GM19372 (cell line): ENCODE results near the gene CACNG4.

ENCODE experiments used
- ATAC-seq: cut with Tn5 transposase; IDR thresholded peaks from one replicate; pipeline ENCODE4 v1.9.1; 2021; ENCODE audit warnings: mild to moderate bottlenecking, low read depth, moderate library complexity; ENCODE audit not compliant: unreplicated experiment

CACNG4 gene

DNA sequence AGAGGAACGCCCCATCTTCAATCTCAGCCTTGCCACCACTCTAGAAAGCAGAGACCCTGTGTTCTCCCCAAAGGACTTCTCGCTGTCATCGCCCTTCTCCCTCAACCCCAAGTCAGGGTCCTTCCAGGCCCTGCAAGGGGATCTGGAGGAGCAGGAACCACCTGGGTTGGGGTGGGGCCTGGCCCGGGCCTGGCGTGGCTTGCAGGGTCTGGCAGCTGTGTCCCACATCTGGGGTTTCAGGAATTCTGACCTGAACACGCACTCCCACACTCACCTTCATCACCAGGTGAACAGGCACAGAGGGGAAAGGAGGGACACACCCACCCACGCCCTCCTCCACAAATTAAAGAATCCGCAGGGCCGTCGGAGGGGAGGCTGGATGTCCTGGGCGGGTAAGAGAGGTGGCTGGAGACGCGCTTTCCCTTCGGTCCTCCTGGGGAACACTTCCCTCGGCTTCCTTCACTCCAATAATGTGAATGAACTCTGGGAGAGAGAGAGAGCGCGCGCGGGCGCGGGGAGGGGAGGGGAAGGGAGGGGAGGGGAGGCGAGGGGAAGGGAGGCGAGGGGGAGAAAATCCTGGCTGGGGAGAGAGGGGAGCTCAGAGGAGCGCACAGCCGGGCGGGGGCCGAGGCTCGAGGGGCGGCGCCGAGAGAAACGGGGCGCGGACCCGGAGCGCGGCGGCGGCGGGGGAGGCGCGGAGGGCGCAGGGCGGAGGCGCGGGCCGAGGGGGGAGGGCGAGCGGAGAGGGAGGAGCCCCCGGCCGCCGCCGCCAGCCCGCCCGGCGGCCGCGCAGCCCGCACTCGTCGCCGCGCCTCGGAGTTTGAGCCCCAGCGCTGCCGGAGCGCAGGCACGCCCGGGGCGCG, at the start of gene CACNG4:
Gene CACNG4 (plus strand): TSS at position 799 of the 863 bp plus-strand sequence. CDS start 205 bp downstream, outside the sequence.
- ATAC-seq = no peak

DNA sequence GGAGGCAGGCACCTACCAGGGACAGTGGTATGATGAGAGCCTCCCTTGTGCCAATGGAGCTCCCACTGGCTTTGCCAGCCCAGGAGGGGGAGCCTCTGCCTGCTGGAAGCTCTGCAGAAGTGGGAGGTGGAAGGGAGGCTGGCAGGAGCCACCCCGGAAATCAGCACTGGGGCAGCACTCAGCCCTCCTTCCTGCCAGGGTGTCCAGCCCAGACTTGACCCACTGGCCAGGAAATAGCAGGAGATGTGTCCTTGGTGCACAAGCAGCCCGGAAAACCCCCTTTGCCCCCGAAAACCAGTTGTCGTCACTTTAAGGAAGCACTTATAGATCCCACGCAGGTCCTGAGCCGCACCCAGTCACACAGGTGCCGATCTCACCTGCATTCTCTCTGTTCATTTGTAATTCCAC, 49.3 kb upstream of the CACNG4 start:
- ATAC-seq = no peak

DNA sequence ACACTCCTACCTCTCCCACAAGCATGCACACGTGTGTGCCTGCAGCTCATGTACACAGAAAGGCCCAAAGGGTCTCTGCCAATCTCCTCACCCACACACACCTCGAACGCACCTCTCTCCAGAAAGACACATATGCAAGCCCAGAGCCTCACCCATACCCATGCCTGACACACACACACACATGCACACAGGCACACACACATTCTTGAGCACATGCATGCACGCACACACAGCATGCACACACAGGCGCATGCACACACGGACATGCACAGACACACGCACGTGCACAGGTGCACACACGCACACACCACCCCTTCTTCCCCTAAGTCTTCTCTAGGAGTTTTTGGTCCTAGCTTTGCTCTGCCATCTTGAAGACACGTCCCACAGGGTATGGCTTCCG, 48.7 kb upstream of the CACNG4 start:
- ATAC-seq = no peak

DNA sequence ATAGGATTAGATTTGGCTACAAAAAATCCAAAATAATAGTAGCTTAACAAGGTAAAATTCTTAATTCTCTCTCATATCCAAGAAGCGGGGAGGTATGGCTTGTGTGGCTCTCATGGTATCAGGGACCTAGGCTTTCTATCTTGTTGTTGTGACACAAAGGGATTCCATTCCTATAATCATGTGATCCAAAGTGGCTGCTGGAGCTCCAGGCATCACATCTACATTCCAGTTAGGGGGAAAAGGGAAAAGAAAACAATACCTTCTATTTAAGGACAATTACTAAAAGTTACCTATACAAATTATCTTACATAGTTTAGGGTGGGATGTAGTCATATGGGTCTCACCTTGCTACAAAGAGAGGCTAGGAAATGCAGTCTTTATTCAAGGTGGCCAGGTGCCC, 47.6 kb upstream of the CACNG4 start:
- ATAC-seq = no peak

DNA sequence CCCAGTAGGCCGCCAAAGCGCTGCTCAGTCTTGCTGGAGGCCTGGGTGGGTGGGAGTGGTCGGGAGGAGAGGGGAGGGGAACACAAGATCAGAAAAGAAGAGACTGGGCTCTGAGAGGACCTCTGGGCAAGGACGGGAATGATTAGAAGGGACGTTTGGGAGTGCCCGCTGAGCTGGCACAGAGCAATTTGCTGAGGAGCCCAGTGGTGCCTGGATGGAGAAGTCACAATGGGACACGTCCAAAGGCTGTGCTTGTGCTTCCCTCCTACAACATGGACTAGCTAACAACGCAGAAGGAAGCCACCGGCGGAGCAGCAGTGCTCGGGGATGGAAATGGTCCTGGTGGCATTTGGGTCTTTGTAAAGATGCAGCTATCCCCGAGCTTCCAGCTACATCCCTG, 45.6 kb upstream of the CACNG4 start:
- no peak for ATAC-seq

DNA sequence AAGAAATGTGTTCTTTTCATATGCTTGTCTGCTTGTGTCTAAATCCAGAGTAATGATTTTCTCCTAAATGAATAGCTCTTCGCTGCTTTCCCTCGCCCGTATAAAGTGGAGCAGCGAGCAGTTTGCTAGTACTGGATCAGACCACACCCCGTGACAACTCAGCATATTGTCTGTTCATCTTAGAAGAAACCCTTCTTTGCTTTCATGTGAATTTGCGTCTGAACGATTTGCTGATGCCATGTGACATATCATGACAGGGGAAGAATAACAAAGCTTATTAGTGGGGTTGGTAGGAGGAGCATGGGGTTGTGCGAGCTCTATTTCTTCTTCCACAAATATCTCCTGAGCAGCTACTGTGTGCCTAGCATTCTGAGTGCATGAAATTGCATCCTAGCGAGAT, 44.1 kb upstream of the CACNG4 start:
- no peak for ATAC-seq

DNA sequence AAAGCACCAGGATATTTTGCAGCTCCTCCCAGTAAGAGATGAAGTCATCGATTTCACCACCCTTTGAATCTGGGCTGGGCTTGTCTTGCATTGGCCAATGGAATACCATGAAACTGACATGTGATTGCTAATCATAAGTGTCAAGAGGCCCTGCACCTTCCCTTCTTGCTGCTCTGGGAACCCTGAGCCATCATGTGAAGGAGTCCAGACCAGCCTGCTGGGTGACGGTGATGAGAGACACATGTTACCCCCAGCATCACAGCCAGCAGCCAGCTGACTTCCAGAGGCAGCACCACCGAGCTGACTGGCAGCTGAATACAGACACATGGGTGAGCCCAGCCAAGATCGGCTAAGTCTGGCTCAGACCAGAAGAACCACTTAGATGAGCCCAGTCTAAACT, 43.6 kb upstream of the CACNG4 start:
- ATAC-seq = no peak

DNA sequence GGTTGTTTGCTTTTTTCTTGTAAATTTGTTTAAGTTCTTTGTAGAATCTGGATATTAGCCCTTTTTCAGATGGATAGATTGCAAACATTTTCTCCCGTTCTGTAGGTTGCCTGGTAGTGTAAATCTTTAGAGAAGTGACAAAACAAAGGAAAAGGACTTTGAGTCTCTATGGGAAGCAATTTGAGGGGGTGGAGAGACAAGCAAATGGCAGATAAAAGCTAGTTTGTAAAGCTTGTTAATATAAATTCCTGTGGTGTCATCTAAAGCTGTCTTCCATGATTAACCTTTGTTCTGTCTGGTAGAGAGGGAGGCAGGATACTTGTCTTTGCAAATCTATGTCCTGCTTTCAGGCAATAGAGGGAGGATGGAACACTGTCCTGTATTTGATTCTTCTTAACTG, 40.6 kb upstream of the CACNG4 start:
- no peak for ATAC-seq

DNA sequence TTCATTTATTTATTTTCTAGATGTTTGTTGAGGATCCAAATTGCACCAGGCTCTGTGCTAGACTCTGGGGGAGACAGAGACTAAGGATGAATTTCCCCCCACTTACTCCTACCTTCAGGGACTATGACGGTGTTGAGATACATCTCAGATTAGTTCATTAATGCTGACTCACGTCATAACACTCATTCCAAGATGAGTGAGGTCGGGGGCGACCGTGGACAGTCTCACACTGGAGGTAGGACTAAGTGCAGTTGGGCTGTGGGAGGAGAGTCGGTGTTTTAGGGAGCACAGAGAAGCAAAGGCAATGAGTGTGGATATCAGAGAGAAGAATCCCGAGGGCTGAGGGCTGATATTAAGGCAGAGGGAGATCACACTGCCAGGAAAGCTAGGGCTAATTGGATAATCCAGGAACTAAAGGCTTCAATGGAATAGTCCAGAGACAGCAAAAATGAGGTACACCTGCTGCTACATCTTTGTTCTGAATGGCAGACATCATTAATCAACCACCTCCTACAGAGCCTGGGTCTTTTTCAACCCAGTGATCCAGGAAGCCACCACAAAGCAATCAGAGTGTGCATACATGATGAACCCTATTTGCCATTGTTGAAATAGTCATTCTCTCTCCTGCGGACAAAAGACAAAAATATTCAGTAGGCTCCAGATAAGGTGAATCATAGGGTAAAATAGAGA, 38.6 kb upstream of the CACNG4 start:
- ATAC-seq = no peak

DNA sequence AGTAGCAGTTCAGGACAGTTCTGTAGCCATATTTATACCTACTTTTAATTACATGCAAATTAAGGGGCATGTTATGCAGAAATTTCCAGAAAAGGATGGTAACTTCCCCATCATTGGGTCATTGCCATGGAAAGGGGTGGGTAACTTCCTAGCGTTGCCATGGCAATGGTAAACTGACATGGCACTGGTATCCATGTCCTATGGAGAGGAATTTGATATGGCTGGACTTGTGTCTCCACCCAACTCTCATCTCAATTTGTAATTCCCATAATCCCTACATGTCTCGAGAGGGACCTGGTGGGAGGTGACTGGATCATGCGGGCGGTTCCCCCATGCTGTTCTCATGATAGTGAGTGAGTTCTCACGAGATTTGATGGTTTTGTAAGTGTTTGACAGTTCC, 35.6 kb upstream of the CACNG4 start:
- ATAC-seq = no peak

DNA sequence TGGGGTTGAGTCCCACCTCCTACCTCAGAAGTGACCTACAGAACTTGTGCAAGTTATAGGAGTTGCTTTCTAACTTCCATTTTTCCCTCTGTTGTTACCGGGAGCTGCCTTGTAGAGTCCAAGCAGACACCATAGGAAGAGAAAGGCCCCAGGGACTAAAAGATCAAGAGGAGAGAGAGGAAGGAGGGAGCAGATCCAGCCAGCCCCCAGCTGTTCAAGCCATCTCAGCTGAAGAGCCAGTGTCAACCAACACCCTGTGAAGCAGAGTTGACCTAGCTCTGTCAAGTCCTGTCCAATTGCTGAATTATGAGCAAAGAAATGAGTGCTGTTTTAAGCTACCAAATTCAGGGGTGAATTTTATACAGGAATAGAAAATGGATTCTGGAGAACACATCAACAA, 34.9 kb upstream of the CACNG4 start:
- ATAC-seq = no peak

DNA sequence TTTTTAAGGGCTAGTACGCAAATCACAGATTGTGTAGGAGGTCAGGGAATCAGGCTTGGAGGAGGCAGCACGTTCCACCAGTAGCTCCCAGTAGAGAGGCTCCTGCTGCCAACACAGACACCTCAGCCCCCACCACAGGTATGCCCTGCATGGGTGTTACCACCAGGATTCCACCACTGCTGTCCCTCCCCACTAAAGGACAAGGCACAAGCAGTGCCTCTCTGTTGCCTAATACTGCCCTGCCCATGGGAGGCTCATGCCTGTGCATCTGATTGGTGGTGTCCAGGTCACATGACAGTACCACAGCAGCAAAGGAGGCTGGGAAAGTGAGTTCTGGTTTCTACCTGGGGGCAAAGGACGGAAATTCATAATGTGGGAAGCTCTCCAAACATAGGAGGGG, 33.6 kb upstream of the CACNG4 start:
- ATAC-seq = no peak

DNA sequence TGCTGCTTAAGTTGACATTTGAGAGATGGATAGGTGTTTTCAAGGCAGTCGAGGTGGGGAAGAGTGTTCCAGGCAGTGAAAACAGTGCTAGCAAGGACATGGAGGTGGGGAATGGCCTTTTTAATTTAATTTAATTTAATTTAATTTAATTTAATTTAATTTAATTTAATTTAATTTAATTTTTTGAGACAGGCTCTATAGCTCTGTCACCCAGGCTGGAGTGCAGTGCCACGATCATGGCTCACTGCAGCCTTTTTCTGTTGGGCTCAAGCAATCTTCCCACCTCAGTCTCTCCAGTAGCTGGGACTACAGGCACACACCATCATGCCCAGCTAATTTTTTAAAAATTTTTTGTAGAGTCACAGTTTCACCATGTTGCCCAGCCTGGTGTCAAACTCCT, 32.2 kb upstream of the CACNG4 start:
- no peak for ATAC-seq

DNA sequence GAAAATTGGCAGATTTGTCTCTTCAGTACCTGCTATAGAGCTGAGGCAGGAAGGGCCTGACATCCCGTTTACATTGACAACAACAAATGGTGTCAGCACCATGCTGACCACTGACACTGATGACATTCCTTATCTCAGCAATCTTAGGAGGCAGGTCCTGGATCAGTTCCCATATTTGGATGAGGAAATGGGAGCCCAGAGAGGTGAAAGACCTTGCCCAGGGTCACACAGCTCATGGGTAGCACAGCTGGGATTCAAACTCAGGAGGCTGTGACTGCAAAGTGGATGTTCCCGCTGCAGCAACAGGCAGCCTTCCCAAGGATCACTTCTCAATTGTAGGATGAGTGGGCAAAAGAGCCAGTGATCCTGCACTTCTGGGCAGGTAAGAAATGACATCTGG, 30.5 kb upstream of the CACNG4 start:
- ATAC-seq = no peak

DNA sequence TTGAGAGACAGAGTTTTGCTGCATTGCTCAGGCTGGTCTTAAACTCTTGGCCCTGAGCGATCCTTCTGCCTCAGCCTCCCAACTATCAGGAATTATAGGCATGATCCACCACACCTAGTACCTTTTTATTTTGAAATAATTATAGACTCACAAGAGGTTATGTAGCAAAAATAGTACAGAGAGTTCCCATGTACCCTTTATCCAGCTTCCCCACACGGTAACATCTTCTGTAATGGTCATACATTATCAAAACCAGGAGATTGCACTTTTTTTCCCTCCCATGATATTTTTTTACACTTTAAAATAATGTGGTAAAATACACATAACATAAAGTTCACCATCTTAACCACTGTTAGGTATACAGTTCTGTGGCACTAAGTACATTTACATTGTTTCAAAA, 28.8 kb upstream of the CACNG4 start:
- no peak for ATAC-seq

DNA sequence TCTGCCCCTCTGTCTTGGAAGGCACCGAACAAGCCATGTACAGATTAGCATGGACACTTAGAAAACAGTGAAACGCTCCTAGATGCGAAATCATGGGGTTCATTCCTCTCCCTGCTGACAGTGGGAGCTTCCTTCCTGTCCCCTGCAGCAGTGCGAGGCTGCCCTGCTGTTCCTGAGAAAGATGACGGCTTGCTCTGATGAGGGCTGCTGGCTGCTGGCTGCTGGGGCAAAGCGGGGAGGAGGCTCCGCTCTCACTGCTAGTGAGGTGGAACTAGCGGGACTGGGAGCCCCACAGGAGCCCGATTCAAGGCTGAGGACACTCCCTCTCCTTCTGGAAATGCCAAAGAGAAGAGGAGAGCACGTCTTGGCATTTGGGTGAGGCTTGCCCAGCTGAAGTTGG, 25.9 kb upstream of the CACNG4 start:
- no peak for ATAC-seq

DNA sequence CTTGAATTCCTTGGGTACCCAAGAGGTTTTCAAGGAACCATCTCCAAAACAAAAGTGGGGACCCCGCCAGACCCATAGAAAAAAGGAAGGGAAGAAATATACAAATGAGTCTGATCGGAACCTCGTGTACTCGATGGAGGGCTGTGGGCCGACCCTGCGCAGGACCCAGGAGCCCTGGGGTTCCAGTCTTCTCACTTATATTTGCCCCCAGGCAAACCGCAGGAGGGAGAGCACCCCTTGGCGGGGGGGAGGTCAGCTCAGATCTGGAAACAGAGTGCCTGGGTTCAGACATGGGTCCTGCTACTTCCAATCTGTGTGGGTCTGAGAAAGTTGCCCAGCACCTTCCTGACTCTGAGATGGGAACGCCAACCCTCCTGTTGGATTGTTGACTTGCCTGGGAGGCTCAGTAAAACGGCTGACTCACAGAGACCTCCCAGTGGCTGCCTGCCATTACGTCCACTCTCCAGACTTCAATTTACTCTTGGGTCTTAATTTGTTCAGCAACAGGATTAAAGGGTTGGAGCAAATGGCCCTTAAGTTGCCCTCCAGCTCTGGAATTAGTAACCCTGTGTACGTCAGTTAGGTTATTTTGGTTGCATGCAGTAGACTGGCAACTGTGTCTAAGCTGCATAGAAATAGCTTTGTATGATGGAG, 24.9 kb upstream of the CACNG4 start:
- ATAC-seq = no peak

DNA sequence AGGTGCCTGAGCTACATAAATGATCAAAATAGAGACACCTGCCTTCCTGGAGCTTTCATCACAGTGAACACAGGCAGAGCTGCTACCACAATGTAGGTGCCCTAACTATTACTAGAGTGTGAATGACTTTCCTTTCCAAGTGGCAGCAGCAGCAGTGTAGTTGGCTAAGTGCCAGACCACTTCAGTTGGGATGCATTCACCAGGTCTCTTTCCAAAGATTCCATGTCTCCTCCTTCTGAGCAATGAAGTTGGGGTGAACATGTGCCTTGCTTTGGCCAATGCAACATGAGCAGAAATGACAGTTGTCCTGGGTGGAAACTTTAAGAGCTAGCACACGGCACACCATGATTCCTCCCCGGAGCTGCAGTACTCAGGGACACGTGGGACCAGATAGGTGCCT, 23.3 kb upstream of the CACNG4 start:
- ATAC-seq = no peak

DNA sequence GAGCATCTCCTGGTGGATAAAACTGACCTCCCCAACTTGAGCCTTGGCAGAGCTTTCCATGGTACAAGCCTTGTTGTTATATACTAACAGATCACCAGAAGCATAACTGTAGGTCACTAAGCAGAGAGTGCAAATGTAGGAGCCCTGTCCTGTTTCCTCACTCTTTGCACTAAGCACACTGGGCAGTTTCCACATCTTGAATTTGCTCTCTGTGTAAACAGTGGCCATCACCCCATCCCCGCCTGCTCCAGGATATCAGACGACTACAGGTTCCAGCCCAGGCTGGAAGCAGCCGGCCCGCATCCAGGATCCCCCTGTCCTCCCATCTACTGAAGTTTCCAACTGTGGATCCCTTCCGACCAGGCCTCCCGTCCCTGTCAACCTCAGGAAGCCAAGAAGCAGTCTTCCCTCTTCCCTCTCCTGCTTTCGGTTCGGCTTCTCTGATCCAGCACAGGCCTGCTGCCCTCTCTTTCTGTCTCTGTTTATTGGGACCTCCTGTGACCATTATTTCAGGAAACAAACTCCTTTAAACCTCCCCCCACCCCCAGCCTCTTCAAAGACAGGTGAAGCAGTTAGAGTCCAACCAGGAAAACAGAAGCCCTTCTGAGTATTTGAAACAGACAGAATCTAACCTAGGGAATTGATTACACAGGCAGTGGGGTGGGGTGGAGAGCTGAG, 22.6 kb upstream of the CACNG4 start:
- ATAC-seq = no peak

DNA sequence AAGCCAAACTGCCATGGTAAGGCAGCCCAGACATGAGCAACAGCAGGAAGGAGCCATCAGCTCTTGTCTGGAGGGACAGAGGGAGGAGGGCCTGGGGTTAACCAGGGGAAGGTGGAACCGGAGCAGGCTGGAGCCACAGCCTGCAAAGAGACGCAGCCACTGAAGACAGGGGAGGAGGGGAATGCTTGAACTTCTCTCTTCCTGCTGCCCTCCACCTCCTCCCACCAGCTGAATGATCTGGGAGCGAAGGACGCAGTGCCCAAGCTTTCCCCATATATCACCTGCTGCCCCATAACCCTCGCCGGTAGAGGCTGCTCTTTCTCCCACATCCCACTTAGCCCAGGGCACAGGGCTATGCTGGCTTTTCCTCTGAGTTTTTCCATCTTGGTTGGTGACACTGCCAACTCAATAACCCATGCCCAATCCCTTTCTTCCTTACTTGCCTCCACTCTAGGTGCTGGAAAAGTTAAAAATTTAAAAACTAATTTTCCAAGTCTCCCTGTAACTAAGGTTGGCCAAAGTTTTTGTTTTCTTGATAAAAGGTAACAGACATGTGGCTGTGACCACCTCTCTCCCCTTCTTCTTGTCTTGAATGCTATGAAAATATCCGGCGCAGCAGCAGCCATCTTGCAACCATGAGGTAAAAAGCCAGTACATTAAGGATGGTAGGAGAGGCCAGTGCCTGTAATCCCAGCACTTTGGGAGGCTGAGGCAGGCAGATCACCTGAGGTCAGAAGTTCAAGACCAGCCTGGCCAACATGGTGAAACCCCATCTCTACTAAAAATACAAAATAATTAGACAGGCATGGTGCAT, 21.8 kb upstream of the CACNG4 start:
- ATAC-seq = no peak
